ENCODE data around the gene C22orf23.

Gene C22orf23

DNA sequence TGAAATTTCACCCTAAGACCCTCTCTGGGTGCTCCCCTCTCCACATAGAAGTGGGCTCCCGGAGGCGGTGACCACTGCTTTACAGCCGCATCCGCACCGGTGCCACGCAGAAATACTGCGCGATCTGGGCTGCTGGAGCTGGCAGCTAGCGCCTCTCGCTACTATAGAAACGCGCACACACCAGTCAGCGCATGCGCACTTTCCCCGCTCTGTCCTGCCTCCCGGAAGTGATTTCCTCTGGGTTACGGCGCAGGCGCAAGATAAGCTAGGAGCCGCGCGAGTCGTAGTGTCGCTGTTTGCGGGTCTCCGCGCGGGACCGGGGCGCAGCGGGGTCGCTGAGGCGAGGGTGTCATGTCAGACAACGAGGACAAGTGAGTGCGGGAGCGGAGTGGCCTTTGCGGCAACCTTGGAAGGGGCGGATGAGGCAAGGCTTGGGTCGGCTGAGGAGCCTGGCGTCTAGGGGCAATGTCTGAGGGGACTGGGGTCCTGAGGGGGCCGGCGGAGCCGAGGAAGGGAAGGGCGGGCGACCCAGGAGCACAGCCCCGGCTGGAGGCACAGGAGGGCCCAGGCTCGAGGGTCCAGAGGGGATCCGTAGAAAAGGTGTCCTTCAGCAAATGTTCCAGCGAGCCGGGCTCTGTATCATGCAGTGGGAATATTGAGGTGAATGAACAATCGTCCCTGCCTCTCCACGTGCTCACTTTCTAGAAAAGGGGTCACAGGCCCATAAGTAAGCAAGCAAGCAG is at the start of gene C22orf23, which contains the start of gene POLR2F:
Gene C22orf23, minus strand, starts transcription at position 165 of the 743 bp plus-strand sequence. CDS start 452 bp downstream, outside the sequence.
Gene POLR2F, plus strand, starts transcription at position 263 of the 743 bp plus-strand sequence. Its CDS starts 89 bp downstream, at position 352.
- peak; percentile 92 for DNase-seq (ENCODE audit: low read depth)

DNA sequence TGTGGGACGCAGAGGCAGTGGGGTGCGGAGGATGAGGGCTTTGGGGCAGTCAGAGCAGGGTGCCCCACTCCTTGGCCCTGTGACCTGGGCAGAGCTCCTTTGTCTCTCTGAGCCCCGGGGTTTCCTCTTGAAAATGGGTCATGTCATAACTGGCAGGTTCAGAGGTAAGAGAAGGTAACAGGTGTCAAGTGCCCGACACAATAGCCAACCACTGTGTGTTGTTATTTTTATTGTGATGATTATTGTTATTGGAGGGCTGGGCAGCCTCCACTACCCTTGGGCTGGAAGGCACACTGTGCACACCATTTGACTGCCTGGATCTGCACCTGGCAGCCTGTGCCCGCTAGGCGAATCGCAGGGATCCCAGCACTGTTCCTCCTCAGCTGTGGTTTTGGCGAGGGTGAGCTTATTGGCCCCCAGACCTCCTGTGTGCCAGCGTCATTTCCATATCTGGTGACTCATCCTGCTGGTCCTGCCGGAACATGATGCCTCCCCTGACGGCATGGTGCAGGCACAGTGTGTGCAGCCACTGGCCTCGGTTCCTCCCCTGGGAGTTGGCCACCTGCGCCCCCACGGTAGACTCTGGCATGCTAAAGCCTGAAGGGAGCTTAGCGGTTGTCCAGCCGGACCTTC is 46.4 kb upstream of the C22orf23 start:
- DNase-seq (ENCODE audit: low read depth), result no peak

DNA sequence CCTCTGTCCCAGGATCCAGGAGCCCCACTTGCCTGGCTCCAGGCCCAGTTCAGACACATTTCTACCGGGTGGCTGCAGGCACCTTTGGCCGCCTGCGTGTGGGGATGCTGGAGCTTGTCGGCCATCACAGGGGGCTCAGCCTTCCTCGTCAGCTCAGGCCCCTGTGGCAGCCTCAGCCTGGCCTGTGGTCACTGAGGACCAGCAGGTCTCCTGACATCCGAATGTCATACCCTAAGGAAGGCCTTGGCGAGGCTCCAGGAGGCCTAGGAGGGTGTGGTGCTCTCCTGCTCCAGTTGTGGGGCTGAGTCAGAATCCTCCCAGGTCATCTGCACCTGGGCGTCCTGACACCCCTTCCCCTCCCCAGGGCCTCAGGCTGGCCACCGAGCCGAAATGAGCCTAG is 45.8 kb upstream of the C22orf23 start:
- DNase-seq (ENCODE audit: low read depth), result no peak

DNA sequence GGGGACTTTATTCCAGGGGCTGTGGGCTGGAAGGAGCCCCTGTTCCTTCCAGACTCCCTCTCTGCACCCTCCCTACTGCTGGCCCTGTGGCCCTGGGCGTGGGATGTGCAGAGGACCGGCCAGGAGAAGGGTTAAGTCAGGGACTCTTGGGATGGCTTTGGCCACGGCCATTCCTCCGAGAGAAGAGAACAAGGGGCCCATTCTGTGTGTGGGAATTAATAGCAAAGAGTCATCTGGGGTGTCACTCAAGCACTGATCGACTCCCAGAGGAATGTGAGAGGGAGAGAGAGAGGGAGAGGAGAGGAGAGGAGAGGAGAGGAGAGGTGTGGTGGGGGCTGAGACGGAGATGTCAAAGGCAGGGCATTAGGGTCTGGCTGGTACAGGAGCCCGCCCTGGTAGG is 45.1 kb upstream of the C22orf23 start:
- DNase-seq (ENCODE audit: low read depth), result no peak

- DNase-seq (ENCODE audit: low read depth), result no peak
These were observed 43.3 kb upstream of the C22orf23 start for GRCh38 chr22:37996515-37997246.

GRCh38 chr22:37996079-37996478 is 42.7 kb upstream of the C22orf23 start:
- DNase-seq (ENCODE audit: low read depth), result no peak

GRCh38 chr22:37995460-37995859 is 42.1 kb upstream of the C22orf23 start:
- no peak for DNase-seq (ENCODE audit: low read depth)

- no peak for DNase-seq (ENCODE audit: low read depth)
These were observed 41.6 kb upstream of the C22orf23 start for GRCh38 chr22:37994982-37995381.

DNA sequence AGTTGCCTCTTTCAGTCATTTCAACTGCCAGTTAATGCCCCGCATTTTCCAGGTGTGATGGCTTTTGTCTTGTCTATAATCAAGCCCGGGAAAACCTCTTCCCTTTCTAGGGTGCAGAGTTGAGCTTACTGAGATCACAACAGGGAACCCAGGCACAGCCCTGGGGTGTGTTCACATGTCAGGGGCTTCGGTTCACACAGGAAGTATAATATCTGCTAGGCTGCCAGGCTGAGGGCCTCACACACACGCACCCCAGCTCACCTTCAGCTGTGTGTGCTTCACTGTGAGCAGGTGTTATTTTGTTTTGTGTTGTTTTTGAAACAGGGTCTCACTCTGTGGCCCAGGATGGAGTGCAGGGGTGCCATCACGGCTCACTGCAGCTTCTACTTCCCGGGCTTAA is 40.6 kb upstream of the C22orf23 start:
- peak; percentile 18 for DNase-seq (ENCODE audit: low read depth)

- DNase-seq (ENCODE audit: low read depth), result no peak
These were observed 38.5 kb upstream of the C22orf23 start for GRCh38 chr22:37991731-37992442.

DNA sequence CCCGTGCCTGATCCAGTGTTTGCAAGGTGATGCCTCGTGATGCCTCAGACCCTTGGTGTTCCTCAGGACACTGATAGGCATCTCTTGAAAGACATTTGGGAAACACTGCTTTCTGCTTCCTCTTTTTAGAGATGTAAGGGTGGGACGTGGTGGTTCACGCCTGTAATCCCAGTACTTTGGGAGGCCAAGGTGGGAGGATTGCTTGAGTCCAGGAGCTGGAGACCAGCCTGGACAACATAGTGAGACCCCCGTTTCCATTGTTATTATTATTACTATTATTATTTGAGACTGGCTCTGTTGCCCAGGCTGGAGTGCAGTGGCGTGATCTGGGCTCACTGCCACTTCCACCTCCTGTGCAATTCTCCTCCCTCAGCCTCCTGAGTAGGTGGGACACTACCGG is 37.5 kb upstream of the C22orf23 start:
- DNase-seq (ENCODE audit: low read depth), result no peak

GRCh38 chr22:37990301-37990700 is 36.9 kb upstream of the C22orf23 start:
- DNase-seq (ENCODE audit: low read depth), result no peak

DNA sequence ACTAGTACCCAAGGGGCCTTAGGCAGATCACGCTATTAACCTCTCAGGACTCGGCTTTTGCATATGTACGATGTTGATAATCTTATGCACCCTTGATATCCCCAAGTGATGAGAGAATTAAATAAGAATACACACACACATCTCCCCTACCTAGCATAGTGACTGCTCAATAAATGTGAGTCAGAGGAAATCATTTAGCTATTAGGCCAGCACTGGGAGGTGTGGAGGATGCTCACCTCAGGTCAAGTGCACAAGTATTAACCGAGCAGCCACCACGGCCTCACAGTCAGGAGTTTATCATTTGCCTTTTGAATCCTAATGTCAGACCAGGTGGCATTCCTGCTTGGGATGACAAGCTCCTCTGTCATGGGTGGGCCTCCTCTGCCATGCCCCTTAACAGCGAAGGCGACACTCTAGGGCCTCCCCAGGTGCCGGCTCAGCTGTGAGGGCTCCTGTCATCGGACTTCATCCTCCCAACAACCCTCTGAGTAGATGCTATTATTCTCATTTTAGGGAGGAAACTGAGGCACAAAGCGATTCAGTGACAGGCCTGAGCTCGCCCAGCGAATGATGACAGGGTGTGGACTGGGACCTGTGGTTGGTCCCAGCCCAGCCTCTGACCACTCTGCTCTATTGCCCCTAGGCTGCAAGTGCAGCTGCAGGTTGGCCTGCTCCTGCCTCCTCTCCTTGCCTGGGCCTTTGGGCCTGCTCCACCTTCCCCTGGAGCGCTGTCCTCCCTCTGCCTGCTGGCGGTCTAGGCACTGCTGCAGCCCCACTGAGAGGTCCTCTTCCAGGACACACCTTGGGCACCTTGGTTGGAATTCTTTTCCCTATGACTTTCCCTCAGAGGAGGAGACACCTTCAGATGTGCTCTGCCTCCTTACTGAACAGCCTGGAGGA is 36.0 kb upstream of the C22orf23 start:
- no peak for DNase-seq (ENCODE audit: low read depth)

DNA sequence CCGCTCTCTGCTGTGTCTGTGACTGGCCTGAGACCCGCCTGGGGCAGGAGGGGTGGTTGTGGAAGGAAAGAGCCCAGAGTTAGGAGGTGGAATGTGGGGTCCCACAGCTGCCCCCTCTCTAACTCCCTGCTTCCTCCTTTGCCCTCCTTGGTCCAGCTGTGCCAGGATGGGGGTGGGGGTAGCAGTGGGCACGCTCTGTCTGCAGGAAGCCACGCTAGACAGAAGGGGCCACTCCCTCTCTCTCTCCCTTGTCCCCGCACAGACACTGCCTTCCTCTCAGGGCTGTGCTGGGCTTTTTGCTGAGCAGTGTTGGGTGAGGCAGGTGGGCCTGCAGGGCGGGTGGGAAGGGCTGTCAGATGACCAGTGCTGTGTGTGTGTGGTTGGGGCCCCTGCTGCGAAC is 33.0 kb upstream of the C22orf23 start:
- no peak for DNase-seq (ENCODE audit: low read depth)

DNA sequence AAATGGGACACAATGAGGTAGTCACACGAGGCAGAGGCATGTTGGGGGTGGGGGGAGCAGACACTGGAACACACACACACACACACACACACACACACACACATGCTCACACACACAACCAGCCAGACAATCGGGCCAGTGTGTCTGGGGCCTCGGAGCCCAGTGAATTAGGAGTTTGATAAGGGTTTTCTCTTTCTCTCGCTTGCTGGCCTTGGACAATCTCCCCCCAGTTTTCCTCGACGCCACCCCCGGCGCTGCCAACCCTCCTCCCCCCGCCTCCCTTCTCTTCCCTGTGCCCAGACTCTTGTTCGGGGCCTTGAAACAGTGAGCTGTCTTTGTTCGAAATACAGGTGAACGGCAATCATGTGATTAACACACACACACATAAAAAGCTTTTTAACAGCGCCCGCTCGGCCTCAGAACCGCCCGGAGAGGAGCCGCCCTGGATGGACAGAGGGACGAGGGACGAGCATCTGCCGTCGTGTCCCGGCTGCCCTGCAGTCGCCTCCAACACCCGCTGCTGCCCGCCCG is 32.4 kb upstream of the C22orf23 start:
- no peak for DNase-seq (ENCODE audit: low read depth)

- DNase-seq (ENCODE audit: low read depth), result no peak
These were observed 31.7 kb upstream of the C22orf23 start for GRCh38 chr22:37985050-37985585.

DNA sequence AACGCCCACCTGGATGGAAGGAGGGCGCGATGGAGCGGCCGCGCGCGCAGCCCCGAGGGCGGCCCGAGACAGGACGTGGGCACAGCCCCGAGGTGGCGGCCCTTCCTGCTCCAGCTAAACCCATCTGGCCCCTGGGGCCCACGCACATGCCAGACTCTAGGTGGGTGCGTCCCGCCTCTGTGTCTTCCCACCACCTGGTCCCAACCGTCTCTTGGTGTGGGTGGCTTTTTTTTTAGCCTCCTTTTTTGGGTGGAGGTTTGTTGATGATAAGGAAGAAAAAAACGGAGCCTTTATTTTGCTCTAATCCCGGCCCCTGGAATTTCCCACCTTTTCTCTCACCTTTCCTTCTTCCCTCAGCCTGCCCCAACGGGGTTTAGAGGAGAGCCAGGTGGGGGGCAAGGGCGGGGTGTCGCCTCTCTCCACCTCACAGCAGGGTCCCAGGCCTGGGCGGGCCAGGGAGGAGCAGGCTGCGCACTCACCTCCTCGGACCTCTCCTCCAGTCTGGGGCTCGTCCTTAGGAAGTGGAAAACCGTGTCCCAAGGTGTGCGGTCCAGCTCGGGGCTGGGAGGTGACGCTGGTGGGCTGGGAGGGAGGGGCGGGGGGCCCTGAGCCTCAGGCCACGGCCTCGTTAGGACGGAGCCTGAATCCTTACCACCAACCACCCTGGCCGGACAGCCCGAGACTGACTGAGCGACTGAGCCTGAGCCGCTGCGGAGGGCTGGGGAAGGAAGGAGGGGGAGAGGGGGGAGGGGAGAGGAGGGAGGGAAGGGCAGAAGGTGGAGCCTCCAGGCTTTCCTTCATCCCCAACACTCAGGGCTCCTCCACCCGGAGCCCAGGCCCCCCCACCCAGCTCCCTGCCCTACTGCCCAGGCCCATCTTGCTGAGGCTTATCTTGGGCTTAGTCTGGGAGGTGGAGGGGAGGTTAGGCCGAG is 30.7 kb upstream of the C22orf23 start, which contains the start of gene SOX10:
Gene SOX10, minus strand, starts transcription at position 696 of the 932 bp plus-strand sequence. CDS start 771 bp downstream, outside the sequence.
- no peak for DNase-seq (ENCODE audit: low read depth)

DNA sequence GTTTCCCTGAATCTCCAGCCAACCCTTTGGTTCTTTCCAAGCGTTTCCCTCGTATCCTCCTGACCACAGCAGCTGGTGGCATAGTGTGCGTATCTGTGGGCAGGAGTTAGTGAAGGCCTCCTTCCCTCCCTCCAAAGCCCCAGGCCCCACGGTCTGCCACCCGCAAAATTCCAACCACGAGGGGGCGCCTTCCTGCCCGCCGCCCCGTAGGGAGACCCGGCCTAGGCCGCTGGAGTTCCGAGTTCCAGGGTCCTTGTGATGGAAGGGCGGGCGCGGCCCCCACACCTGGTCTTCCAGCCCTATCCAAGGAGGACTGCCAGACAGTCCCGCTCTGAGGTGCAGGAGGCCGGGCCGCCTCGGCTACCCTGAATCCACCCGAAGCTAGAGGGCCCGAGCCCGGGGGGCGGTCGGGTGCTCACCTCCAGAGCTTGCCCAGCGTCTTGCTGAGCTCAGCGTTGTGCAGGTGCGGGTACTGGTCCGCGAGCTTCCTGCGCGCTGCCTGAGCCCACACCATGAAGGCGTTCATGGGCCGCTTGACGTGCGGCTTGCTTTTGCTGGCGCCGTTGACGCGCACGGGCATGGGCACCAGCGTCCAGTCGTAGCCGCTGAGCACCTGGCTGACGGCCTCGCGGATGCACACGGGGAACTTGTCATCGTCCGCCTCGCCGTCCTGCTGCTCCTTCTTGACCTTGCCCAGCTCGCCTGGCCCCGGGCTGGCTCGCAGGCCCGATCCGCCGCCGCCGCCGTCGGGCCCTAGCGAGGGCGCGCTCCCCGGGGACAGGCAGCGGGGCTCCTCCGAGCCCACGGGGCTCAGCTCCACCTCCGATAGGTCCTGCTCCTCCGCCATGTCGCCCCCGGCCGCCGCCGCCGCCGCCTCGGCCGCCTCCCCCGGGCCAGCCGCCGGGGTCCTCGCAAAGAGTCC is 29.8 kb upstream of the C22orf23 start:
- DNase-seq (ENCODE audit: low read depth), result no peak
